Measurements from ENCODE around the gene CBX2. TPM values are rescaled to one million over a fixed set of nuclear protein-coding genes. Genes with fewer than 3 reads are reported as not detected.

Gene CBX2
- total RNA-seq, 1 experiment from 2014 or later = 28.3 TPM

- no peak overlapping the region for H3K4me2 ChIP-seq (ENCODE audit: low read length)
- H3K4me1 ChIP-seq (ENCODE audit: control insufficient read depth in 1 of 2, insufficient read depth in 2 of 2, low read length in 2 of 2) = peaks cover 0 to 4% of the 10 kb centered on the region in 2 experiments; a peak in 1 of 4 replicates
- RAD21 ChIA-PET (ENCODE audit: low non-redundant PET in 1 of 2, low total read pairs in 2 of 2, uncharacterized antibody in 2 of 2, unreplicated experiment in 2 of 2) = no interaction called here
- DNase-seq (ENCODE audit: low read depth, low spot score) = no peak
- H3K27ac ChIP-seq (ENCODE audit: low read depth, low read length) = no peak overlapping the region
- no peaks in the 10 kb centered on the region for H3K36me3 ChIP-seq (ENCODE audit: control insufficient read depth in 1 of 2, insufficient read depth in 2 of 2, low read length in 2 of 2)
- H4K20me1 ChIP-seq (ENCODE audit: insufficient read depth) = no peaks in the 10 kb centered on the region
- H3K4me3 ChIP-seq (replicated peaks in 1 of 2; ENCODE audit: low read depth in 1 of 2, low read length in 2 of 2) = no peak overlapping the region
- POLR2A ChIA-PET = interaction anchor here (0.7 to 2.0 kb wide), 2 partner anchors 17 to 172 kb away, joined by 3 to 7 read pairs; partner anchors contain the start of gene CBX4
- H3K9me3 ChIP-seq (ENCODE audit: control insufficient read depth in 1 of 2, insufficient read depth in 1 of 2, low read depth in 1 of 2, low read length in 2 of 2) = no peaks in the 10 kb centered on the region
- H3K9ac ChIP-seq (ENCODE audit: low read length) = no peak overlapping the region
- ATAC-seq = peak; percentile 61
- CTCF ChIA-PET = interaction anchor here (1.1 to 1.5 kb wide), 3 partner anchors 10 to 14 kb away, joined by 3 to 7 read pairs (median 7); no protein-coding TSS in a partner anchor
- intact Hi-C loops (cut with micrococcal nuclease) = no loop called here
- no TSS peak for BruUV-seq (replicated peaks)
- no peak overlapping the region for H2AFZ ChIP-seq (ENCODE audit: low read depth, low read length, poor library complexity, severe bottlenecking)
- no peaks in the 10 kb centered on the region for H3K27me3 ChIP-seq (ENCODE audit: insufficient read depth, low read length)
- H3K79me2 ChIP-seq (ENCODE audit: insufficient read depth, low read length) = no peaks in the 10 kb centered on the region
- no peaks in the 10 kb centered on the region for H3K9me2 ChIP-seq (ENCODE audit: insufficient read depth)
- TF ChIP-seq, protein P1, sequence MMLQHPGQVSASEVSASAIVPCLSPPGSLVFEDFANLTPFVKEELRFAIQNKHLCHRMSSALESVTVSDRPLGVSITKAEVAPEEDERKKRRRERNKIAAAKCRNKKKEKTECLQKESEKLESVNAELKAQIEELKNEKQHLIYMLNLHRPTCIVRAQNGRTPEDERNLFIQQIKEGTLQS (IDR thresholded peaks at IDR 0.05) = no peak
- TF ChIP-seq SP1 (IDR thresholded peaks at IDR 0.05; ENCODE audit: low read depth) (no peak), FOSL1 (IDR thresholded peaks at IDR 0.05; ENCODE audit: low read depth) (no peak), EGR1 (IDR thresholded peaks at IDR 0.05; ENCODE audit: low read depth) (no peak), POLR2AphosphoS5 (IDR thresholded peaks at IDR 0.05; ENCODE audit: low read depth, low read length) (no peak), REST (IDR thresholded peaks at IDR 0.05; ENCODE audit: low read depth) (no peak), EZH2 (IDR thresholded peaks at IDR 0.05) (no peak), YY1 (IDR thresholded peaks at IDR 0.05; ENCODE audit: extremely low read depth, insufficient replicate concordance, low read depth, low read length) (no peak), CBX3 (IDR thresholded peaks at IDR 0.05; ENCODE audit: low read depth) (no peak), EZH2phosphoT487 (IDR thresholded peaks at IDR 0.05; ENCODE audit: borderline replicate concordance) (no peak), ELF1 (IDR thresholded peaks at IDR 0.05; ENCODE audit: borderline replicate concordance, low read depth) (no peak), SRF (IDR thresholded peaks at IDR 0.05; ENCODE audit: low read depth) (no peak), CTCF (IDR thresholded peaks at IDR 0.05 in 2 of 3, conservative IDR thresholded peaks at IDR 0.05 in 1 of 3; ENCODE audit: borderline replicate concordance in 1 of 3, insufficient read depth in 1 of 3, low read depth in 2 of 3, low read length in 2 of 3) (no peak), CEBPB (IDR thresholded peaks at IDR 0.05; ENCODE audit: low read depth) (no peak), ZBTB33 (IDR thresholded peaks at IDR 0.05; ENCODE audit: extremely low read depth, insufficient replicate concordance, low read length) (no peak), ZNF274 (IDR thresholded peaks at IDR 0.05; ENCODE audit: low read depth, low read length) (no peak), ZFX (IDR thresholded peaks at IDR 0.05) (no peak), JUND (IDR thresholded peaks at IDR 0.05) (no peak)
- TF ChIP-seq, protein P2, sequence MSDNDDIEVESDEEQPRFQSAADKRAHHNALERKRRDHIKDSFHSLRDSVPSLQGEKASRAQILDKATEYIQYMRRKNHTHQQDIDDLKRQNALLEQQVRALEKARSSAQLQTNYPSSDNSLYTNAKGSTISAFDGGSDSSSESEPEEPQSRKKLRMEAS (IDR thresholded peaks at IDR 0.05) = no peak
Observed at GRCh38 chr17:79821331-79822095, 43.6 kb downstream of the CBX2 start.
